Measurements from ENCODE around the gene CT45A1.

GRCh38 chrX:135741192-135741715 lies 27.8 kb downstream of the CT45A1 start:
- no peak for TF ChIP-seq POLR2A (IDR thresholded peaks at IDR 0.05; ENCODE audit: low read depth, low read length)
- no peak for TF ChIP-seq POLR2AphosphoS5 (IDR thresholded peaks at IDR 0.05; ENCODE audit: low read depth, low read length)
- no peak for TF ChIP-seq TAF1 (IDR thresholded peaks at IDR 0.05; ENCODE audit: borderline replicate concordance, low read depth, low read length)

Measured in GM12892 (cell line).